ENCODE measurements around the gene ATP2A1.

DNA sequence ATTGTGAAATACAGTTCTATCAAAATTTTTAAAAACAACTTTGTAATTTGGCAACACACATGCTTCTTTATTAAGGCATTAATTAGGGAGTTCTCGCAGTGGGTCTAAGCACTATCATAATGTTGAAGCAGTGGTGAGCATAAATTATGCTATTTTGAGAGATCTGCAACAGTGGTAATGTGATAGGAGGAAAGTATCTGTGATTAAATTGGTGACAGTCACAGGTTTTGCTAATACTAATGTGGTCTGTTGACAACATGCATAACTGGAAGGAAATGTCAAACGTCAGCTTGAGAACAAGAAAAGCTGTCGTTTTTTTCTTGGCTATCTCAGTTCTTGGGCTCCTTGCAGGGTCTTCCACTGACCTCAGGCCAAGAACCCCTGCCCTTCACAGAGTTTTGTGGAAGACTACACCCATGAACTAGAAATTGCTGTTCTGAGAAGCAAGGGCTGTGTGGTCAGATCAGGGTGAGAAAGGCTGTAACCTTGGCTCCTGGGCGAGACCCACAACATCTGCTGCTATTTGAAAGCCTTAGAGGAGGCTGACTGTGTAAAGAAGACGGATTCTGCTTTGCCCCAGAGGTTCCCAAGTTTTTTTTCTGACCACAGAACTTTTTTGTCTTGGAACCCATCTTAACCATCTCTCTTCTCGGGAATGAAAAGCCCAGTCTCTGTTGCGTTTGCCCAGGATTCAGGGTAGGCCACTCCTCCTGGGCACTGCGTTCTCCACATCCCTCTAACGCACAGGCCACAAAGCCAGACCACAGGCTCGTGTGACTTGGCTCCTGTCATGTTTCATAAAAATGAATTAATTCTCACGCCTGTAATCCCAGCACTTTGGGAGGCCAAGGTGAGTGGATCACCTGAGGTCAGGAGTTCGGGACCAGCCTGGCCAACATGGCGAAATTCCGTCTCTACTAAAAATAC lies 13.9 kb downstream of the ATP2A1 start:
- TF ChIP-seq, protein P1, sequence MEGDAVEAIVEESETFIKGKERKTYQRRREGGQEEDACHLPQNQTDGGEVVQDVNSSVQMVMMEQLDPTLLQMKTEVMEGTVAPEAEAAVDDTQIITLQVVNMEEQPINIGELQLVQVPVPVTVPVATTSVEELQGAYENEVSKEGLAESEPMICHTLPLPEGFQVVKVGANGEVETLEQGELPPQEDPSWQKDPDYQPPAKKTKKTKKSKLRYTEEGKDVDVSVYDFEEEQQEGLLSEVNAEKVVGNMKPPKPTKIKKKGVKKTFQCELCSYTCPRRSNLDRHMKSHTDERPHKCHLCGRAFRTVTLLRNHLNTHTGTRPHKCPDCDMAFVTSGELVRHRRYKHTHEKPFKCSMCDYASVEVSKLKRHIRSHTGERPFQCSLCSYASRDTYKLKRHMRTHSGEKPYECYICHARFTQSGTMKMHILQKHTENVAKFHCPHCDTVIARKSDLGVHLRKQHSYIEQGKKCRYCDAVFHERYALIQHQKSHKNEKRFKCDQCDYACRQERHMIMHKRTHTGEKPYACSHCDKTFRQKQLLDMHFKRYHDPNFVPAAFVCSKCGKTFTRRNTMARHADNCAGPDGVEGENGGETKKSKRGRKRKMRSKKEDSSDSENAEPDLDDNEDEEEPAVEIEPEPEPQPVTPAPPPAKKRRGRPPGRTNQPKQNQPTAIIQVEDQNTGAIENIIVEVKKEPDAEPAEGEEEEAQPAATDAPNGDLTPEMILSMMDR (IDR thresholded peaks at IDR 0.05), result no peak
- TF ChIP-seq POLR2A (IDR thresholded peaks at IDR 0.05), result no peak

Measured in uterus (tissue), 2 donors.